ENCODE measurements around the gene PHACTR4.
"Not testable (repeated sequence)": the region's sequence is repeated elsewhere in the genome, so short reads cannot be mapped to it uniquely, and the experiment has no call there.

PHACTR4 gene

GRCh38 chr1:28519946-28520725, 150.6 kb downstream of the PHACTR4 start:
- no peak for DNase-seq (ENCODE audit: low read depth in 2 of 3, low spot score in 2 of 3)

GRCh38 chr1:28520796-28521195, 151.3 kb downstream of the PHACTR4 start:
- not testable (repeated sequence) for DNase-seq (ENCODE audit: low read depth in 2 of 3, low spot score in 2 of 3)

GRCh38 chr1:28521502-28522164, 152.1 kb downstream of the PHACTR4 start:
- no peak for DNase-seq (ENCODE audit: low read depth in 2 of 3, low spot score in 2 of 3)

GRCh38 chr1:28522537-28522936, 153.0 kb downstream of the PHACTR4 start:
- not testable (repeated sequence) for DNase-seq (ENCODE audit: low read depth in 2 of 3, low spot score in 2 of 3)

GRCh38 chr1:28525002-28525642, 155.6 kb downstream of the PHACTR4 start:
- DNase-seq (ENCODE audit: low read depth in 2 of 3, low spot score in 2 of 3), result not testable (repeated sequence)

GRCh38 chr1:28526886-28527285, 157.3 kb downstream of the PHACTR4 start:
- DNase-seq (ENCODE audit: low read depth in 2 of 3, low spot score in 2 of 3), result no peak

- no peak for DNase-seq (ENCODE audit: low read depth in 2 of 3, low spot score in 2 of 3)
These were observed 160.9 kb downstream of the PHACTR4 start for GRCh38 chr1:28530456-28530855.

- no peak for DNase-seq (ENCODE audit: low read depth in 2 of 3, low spot score in 2 of 3)
These were observed 165.1 kb downstream of the PHACTR4 start for GRCh38 chr1:28534671-28535070.

GRCh38 chr1:28535180-28535579, 165.6 kb downstream of the PHACTR4 start:
- no peak for DNase-seq (ENCODE audit: low read depth in 2 of 3, low spot score in 2 of 3)

GRCh38 chr1:28537457-28538199, 168.1 kb downstream of the PHACTR4 start:
- no peak for DNase-seq (ENCODE audit: low read depth in 2 of 3, low spot score in 2 of 3)

- no peak for DNase-seq (ENCODE audit: low read depth in 2 of 3, low spot score in 2 of 3)
These were observed 168.7 kb downstream of the PHACTR4 start for GRCh38 chr1:28538286-28538685.

GRCh38 chr1:28540651-28541050, 171.1 kb downstream of the PHACTR4 start:
- no peak for DNase-seq (ENCODE audit: low read depth in 2 of 3, low spot score in 2 of 3)

- not testable (repeated sequence) for DNase-seq (ENCODE audit: low read depth in 2 of 3, low spot score in 2 of 3)
These were observed 172.0 kb downstream of the PHACTR4 start for GRCh38 chr1:28541414-28542015.

- no peak for DNase-seq (ENCODE audit: low read depth in 2 of 3, low spot score in 2 of 3)
These were observed 175.7 kb downstream of the PHACTR4 start for GRCh38 chr1:28545246-28545628.

- DNase-seq (ENCODE audit: low read depth in 2 of 3, low spot score in 2 of 3), result no peak
These were observed 178.8 kb downstream of the PHACTR4 start for GRCh38 chr1:28548318-28548717.

All from activated CD8-positive, alpha-beta memory T cell treated with anti-CD3 and anti-CD28 coated beads for 48 hours (primary cell).